Duodenal mucosa (tissue), 2 donors: ENCODE data around the gene MYO1G.

Source experiments
- H3K27ac ChIP-seq: one replicate; pipeline ENCODE4 v1.7.0; 2013; ENCODE audit warnings: low read depth, low read length
- H3K27me3 ChIP-seq, 2 donors: one replicate each; pipeline ENCODE4 v1.7.0; 2013; ENCODE audit warnings: low read length in 2 of 2, control low read depth in 1 of 2; ENCODE audit not compliant: insufficient read depth in 2 of 2, control insufficient read depth in 1 of 2
- H3K36me3 ChIP-seq, 2 donors: one replicate each; pipeline ENCODE4 v1.7.0; 2013; ENCODE audit warnings: low read length in 2 of 2, control low read depth in 1 of 2; ENCODE audit not compliant: insufficient read depth in 2 of 2, control insufficient read depth in 1 of 2
- H3K4me1 ChIP-seq, 2 donors: one replicate each; pipeline ENCODE4 v1.7.0; 2013; ENCODE audit warnings: low read length in 2 of 2, control low read depth in 1 of 2; ENCODE audit not compliant: insufficient read depth in 2 of 2, control insufficient read depth in 1 of 2
- H3K4me3 ChIP-seq, 2 donors: one replicate each; pipeline ENCODE4 v1.7.0; 2013; ENCODE audit warnings: low read length in 2 of 2, low read depth in 1 of 2
- H3K9ac ChIP-seq, 2 donors: one replicate each; pipeline ENCODE4 v1.7.0; 2013; ENCODE audit warnings: low read length in 2 of 2, low read depth in 1 of 2
- H3K9me3 ChIP-seq, 2 donors: one replicate each; pipeline ENCODE4 v1.7.0; 2013; ENCODE audit warnings: low read length in 2 of 2, control low read depth in 1 of 2; ENCODE audit not compliant: control insufficient read depth in 1 of 2

The MYO1G gene

GRCh38 chr7:44981035-44981706 lies 2.4 kb upstream of the MYO1G start:
- Histone ChIP-seq H3K9me3 (no peaks in the 10 kb centered on the region), H3K36me3 (peaks cover 20 to 48% of the 10 kb centered on the region in 2 donors), H3K27me3 (no peaks in the 10 kb centered on the region), H3K4me3 (no peak overlapping the region), H3K27ac (peak overlapping the region; percentile 22), H3K9ac (no peak overlapping the region), H3K4me1 (peaks cover 39 to 59% of the 10 kb centered on the region in 2 donors)

GRCh38 chr7:44980393-44981034 lies 1.7 kb upstream of the MYO1G start:
- Histone ChIP-seq H3K4me1 (peaks cover 32 to 58% of the 10 kb centered on the region in 2 donors), H3K27ac (peak overlapping the region; percentile 22), H3K36me3 (peaks cover 24 to 55% of the 10 kb centered on the region in 2 donors), H3K9ac (peak overlapping the region in 1 of 2 donors; percentile 8), H3K4me3 (no peak overlapping the region), H3K9me3 (no peaks in the 10 kb centered on the region), H3K27me3 (no peaks in the 10 kb centered on the region)

GRCh38 chr7:44979481-44980392 lies 922 bp upstream of the MYO1G start:
- Histone ChIP-seq H3K27ac (peak overlapping the region; percentile 22), H3K9me3 (no peaks in the 10 kb centered on the region), H3K9ac (peak overlapping the region in 1 of 2 donors; percentile 8), H3K36me3 (peaks cover 24 to 51% of the 10 kb centered on the region in 2 donors), H3K4me1 (peaks cover 25 to 50% of the 10 kb centered on the region in 2 donors), H3K4me3 (peak overlapping the region in 1 of 2 donors; percentile 6), H3K27me3 (no peaks in the 10 kb centered on the region)

- Histone ChIP-seq H3K9ac (peak overlapping the region; percentile 40 to 51), H3K27ac (peak overlapping the region; percentile 54), H3K4me3 (peak overlapping the region; percentile 33 to 66), H3K36me3 (peaks cover 10 to 35% of the 10 kb centered on the region in 2 donors), H3K4me1 (peaks cover 25 to 41% of the 10 kb centered on the region in 2 donors), H3K27me3 (no peaks in the 10 kb centered on the region), H3K9me3 (no peaks in the 10 kb centered on the region)
Observed at GRCh38 chr7:44977959-44978335, 868 bp downstream of the MYO1G start.

- H3K4me1 ChIP-seq: peaks cover 25 to 41% of the 10 kb centered on the region in 2 donors
- no peaks in the 10 kb centered on the region for H3K27me3 ChIP-seq
- peak overlapping the region; percentile 33 to 66 for H3K4me3 ChIP-seq
- no peaks in the 10 kb centered on the region for H3K9me3 ChIP-seq
- peaks cover 5 to 30% of the 10 kb centered on the region in 2 donors for H3K36me3 ChIP-seq
- H3K27ac ChIP-seq: no peak overlapping the region
- H3K9ac ChIP-seq: peak overlapping the region; percentile 40 to 51
Observed at GRCh38 chr7:44977304-44977958, 1.4 kb downstream of the MYO1G start.

GRCh38 chr7:44976746-44977196 lies 2.0 kb downstream of the MYO1G start:
- H3K4me1 ChIP-seq: peaks cover 25 to 41% of the 10 kb centered on the region in 2 donors
- no peaks in the 10 kb centered on the region for H3K27me3 ChIP-seq
- no peak overlapping the region for H3K9ac ChIP-seq
- H3K4me3 ChIP-seq: peak overlapping the region; percentile 29 to 66
- H3K9me3 ChIP-seq: no peaks in the 10 kb centered on the region
- H3K36me3 ChIP-seq: peaks cover 4 to 26% of the 10 kb centered on the region in 2 donors
- H3K27ac ChIP-seq: no peak overlapping the region

- no peak overlapping the region for H3K9ac ChIP-seq
- H3K4me1 ChIP-seq: peaks cover 25 to 40% of the 10 kb centered on the region in 2 donors
- no peaks in the 10 kb centered on the region for H3K9me3 ChIP-seq
- H3K27ac ChIP-seq: no peak overlapping the region
- H3K4me3 ChIP-seq: no peak overlapping the region
- H3K27me3 ChIP-seq: no peaks in the 10 kb centered on the region
- H3K36me3 ChIP-seq: peaks cover 4 to 21% of the 10 kb centered on the region in 2 donors
Observed at GRCh38 chr7:44976040-44976745, 2.6 kb downstream of the MYO1G start.

- Histone ChIP-seq H3K4me1 (peaks cover 18 to 33% of the 10 kb centered on the region in 2 donors), H3K4me3 (no peak overlapping the region), H3K27ac (no peak overlapping the region), H3K9me3 (no peaks in the 10 kb centered on the region), H3K27me3 (no peaks in the 10 kb centered on the region), H3K36me3 (peaks cover 4 to 14% of the 10 kb centered on the region in 2 donors), H3K9ac (no peak overlapping the region)
Observed at GRCh38 chr7:44975331-44976039, 3.3 kb downstream of the MYO1G start.

- H3K36me3 ChIP-seq: peaks cover 4 to 13% of the 10 kb centered on the region in 2 donors
- H3K9ac ChIP-seq: no peak overlapping the region
- H3K9me3 ChIP-seq: no peaks in the 10 kb centered on the region
Observed at GRCh38 chr7:44974549-44974948, 4.3 kb downstream of the MYO1G start.

More at GRCh38 chr7:44974549-44974948, 4.3 kb downstream of the MYO1G start:
- no peaks in the 10 kb centered on the region for H3K27me3 ChIP-seq
- no peak overlapping the region for H3K4me3 ChIP-seq
- peaks cover 9 to 24% of the 10 kb centered on the region in 2 donors for H3K4me1 ChIP-seq
- H3K27ac ChIP-seq: no peak overlapping the region
